ENCODE measurements around the gene LCE1A.

LCE1A gene

GRCh38 chr1:152786077-152786476, 41.2 kb upstream of the LCE1A start, which contains the start of gene LCE1E (continued):
- TF ChIP-seq TCF4 (CRISPR knock-in tag; IDR thresholded peaks at IDR 0.05; ENCODE audit: borderline replicate concordance): no peak
- TF ChIP-seq, protein P1, sequence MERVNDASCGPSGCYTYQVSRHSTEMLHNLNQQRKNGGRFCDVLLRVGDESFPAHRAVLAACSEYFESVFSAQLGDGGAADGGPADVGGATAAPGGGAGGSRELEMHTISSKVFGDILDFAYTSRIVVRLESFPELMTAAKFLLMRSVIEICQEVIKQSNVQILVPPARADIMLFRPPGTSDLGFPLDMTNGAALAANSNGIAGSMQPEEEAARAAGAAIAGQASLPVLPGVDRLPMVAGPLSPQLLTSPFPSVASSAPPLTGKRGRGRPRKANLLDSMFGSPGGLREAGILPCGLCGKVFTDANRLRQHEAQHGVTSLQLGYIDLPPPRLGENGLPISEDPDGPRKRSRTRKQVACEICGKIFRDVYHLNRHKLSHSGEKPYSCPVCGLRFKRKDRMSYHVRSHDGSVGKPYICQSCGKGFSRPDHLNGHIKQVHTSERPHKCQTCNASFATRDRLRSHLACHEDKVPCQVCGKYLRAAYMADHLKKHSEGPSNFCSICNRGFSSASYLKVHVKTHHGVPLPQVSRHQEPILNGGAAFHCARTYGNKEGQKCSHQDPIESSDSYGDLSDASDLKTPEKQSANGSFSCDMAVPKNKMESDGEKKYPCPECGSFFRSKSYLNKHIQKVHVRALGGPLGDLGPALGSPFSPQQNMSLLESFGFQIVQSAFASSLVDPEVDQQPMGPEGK (CRISPR knock-in tag; IDR thresholded peaks at IDR 0.05; ENCODE audit: borderline replicate concordance): no peak
- TF ChIP-seq ZNF565 (CRISPR knock-in tag; conservative IDR thresholded peaks at IDR 0.05; ENCODE audit: low read depth): no peak
- TF ChIP-seq ZFP30 (CRISPR knock-in tag; IDR thresholded peaks at IDR 0.05): no peak
- TF ChIP-seq ARNTL (CRISPR knock-in tag; IDR thresholded peaks at IDR 0.05; ENCODE audit: borderline replicate concordance, low read depth): no peak

DNA sequence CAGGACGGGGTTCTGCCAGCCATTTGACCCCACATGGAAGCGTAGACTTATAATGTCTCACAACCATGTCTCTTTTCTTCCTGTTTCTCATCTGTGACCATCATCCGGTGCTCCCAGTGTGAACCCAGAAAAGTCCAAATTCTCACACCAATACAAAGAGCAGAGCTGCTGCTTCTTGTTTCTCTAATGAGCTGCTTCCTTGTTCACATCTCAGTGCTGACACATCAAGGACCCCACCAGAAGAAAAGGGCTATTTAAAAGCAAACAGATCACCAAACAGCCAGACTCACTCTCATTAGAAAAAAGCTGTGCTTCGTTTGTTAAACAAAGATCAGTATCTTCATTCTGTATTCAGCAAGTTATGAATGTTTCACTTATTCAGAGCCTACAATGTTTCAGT, 31.6 kb upstream of the LCE1A start:
- TF ChIP-seq ZNF565 (CRISPR knock-in tag; conservative IDR thresholded peaks at IDR 0.05; ENCODE audit: low read depth) (no peak), BACH2 (CRISPR knock-in tag; IDR thresholded peaks at IDR 0.05; ENCODE audit: borderline replicate concordance) (no peak), CSDC2 (CRISPR knock-in tag; IDR thresholded peaks at IDR 0.05) (no peak), TOX (CRISPR knock-in tag; IDR thresholded peaks at IDR 0.05; ENCODE audit: borderline replicate concordance) (no peak), PPARA (CRISPR knock-in tag; IDR thresholded peaks at IDR 0.05; ENCODE audit: borderline replicate concordance) (no peak), ESRRG (CRISPR knock-in tag; IDR thresholded peaks at IDR 0.05) (no peak), ZFP3 (CRISPR knock-in tag; IDR thresholded peaks at IDR 0.05) (no peak), CREB5 (CRISPR knock-in tag; IDR thresholded peaks at IDR 0.05; ENCODE audit: low read depth) (no peak), SNAI2 (CRISPR knock-in tag; IDR thresholded peaks at IDR 0.05) (no peak), ZFP30 (CRISPR knock-in tag; IDR thresholded peaks at IDR 0.05) (no peak), ZNF8 (CRISPR knock-in tag; IDR thresholded peaks at IDR 0.05) (no peak)
- TF ChIP-seq, protein P1 (CRISPR knock-in tag; IDR thresholded peaks at IDR 0.05; ENCODE audit: borderline replicate concordance): no peak
- TF ChIP-seq, protein P2, sequence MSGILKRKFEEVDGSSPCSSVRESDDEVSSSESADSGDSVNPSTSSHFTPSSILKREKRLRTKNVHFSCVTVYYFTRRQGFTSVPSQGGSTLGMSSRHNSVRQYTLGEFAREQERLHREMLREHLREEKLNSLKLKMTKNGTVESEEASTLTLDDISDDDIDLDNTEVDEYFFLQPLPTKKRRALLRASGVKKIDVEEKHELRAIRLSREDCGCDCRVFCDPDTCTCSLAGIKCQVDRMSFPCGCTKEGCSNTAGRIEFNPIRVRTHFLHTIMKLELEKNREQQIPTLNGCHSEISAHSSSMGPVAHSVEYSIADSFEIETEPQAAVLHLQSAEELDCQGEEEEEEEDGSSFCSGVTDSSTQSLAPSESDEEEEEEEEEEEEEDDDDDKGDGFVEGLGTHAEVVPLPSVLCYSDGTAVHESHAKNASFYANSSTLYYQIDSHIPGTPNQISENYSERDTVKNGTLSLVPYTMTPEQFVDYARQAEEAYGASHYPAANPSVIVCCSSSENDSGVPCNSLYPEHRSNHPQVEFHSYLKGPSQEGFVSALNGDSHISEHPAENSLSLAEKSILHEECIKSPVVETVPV (CRISPR knock-in tag; IDR thresholded peaks at IDR 0.05): no peak
- no peak for ATAC-seq

DNA sequence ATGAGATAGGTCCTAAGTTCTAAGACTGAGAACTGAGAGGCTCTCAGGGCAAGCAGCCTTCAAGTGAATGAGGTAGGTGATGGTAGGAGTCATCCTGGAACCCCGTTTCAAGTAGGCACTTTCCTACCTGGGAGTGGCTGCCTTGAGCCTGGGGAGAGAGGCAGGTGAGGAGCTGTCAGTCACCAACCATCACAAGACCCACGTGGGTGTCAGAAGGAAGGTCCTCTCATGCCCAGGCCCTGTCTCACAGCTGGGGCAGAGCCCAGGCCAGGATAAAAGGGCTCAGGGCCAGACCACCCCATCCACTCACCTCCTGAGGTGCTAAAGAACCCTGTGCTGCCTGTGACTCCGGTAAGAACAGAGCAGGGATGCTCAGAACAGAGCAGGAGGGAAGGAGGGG, 30.9 kb upstream of the LCE1A start, which contains the start of gene LCE1D:
Gene LCE1D (plus strand): TSS at position 301 of the 400 bp plus-strand sequence. CDS start 1,074 bp downstream, outside the sequence.
- ATAC-seq: no peak

More for the DNA sequence above, 30.9 kb upstream of the LCE1A start, which contains the start of gene LCE1D:
- no peak for TF ChIP-seq TOX (CRISPR knock-in tag; IDR thresholded peaks at IDR 0.05; ENCODE audit: borderline replicate concordance)
- TF ChIP-seq TCF4 (CRISPR knock-in tag; IDR thresholded peaks at IDR 0.05; ENCODE audit: borderline replicate concordance): no peak
- no peak for TF ChIP-seq CREB5 (CRISPR knock-in tag; IDR thresholded peaks at IDR 0.05; ENCODE audit: low read depth)
- no peak for TF ChIP-seq ESRRG (CRISPR knock-in tag; IDR thresholded peaks at IDR 0.05)
- no peak for TF ChIP-seq ARNTL (CRISPR knock-in tag; IDR thresholded peaks at IDR 0.05; ENCODE audit: borderline replicate concordance, low read depth)
- TF ChIP-seq POU6F1 (CRISPR knock-in tag; IDR thresholded peaks at IDR 0.05; ENCODE audit: borderline replicate concordance, low read depth): no peak
- no peak for TF ChIP-seq ZC3H10 (CRISPR knock-in tag; IDR thresholded peaks at IDR 0.05)
- no peak for TF ChIP-seq ZNF70 (CRISPR knock-in tag; IDR thresholded peaks at IDR 0.05)
- TF ChIP-seq, protein P1 (CRISPR knock-in tag; IDR thresholded peaks at IDR 0.05; ENCODE audit: borderline replicate concordance): no peak
- TF ChIP-seq OSR1 (CRISPR knock-in tag; IDR thresholded peaks at IDR 0.05): no peak
- no peak for TF ChIP-seq RARB (CRISPR knock-in tag; IDR thresholded peaks at IDR 0.05)
- no peak for TF ChIP-seq SNAI2 (CRISPR knock-in tag; IDR thresholded peaks at IDR 0.05)
- TF ChIP-seq ZFP30 (CRISPR knock-in tag; IDR thresholded peaks at IDR 0.05): no peak
- TF ChIP-seq PPARA (CRISPR knock-in tag; IDR thresholded peaks at IDR 0.05; ENCODE audit: borderline replicate concordance): no peak
- no peak for TF ChIP-seq ZFP3 (CRISPR knock-in tag; IDR thresholded peaks at IDR 0.05)
- TF ChIP-seq ZNF8 (CRISPR knock-in tag; IDR thresholded peaks at IDR 0.05): no peak
- TF ChIP-seq CSDC2 (CRISPR knock-in tag; IDR thresholded peaks at IDR 0.05): no peak

All from SK-N-SH treated with all-trans-retinoic acid at 6 μM for 48 hours (cell line).